Right cardiac atrium (tissue), 5 donors: ENCODE data around the gene CCN2. TPM values are rescaled to one million over a fixed set of nuclear protein-coding genes. Genes with fewer than 3 reads are reported as not detected.
A peak's percentile ranks its signal among the peaks of the same experiment; 100 is the strongest.

Source experiments
- ATAC-seq, 2 donors: fragments of 200-7000 bp; cut with Tn5 transposase; one replicate each; pipeline versions ENCODE4 v1.8.0 to v1.9.1; 2020; ENCODE audit warnings: moderate library complexity in 2 of 2, mild to moderate bottlenecking in 1 of 2
- DNase-seq, 3 donors: peaks; one replicate each; pipeline ENCODE4 v3.0.0-alpha.2; 2020
- H3K27ac ChIP-seq: one replicate; pipeline ENCODE4 v1.5.1; 2013; ENCODE audit warnings: mild to moderate bottlenecking, low read length, control low read depth, moderate library complexity
- H3K27me3 ChIP-seq: one replicate; pipeline ENCODE4 v1.6.1; 2013; ENCODE audit not compliant: control insufficient read depth, insufficient read depth
- H3K4me1 ChIP-seq: one replicate; pipeline ENCODE4 v1.6.1; 2013; ENCODE audit warnings: low read length; ENCODE audit not compliant: control insufficient read depth, insufficient read depth
- H3K4me3 ChIP-seq: one replicate; pipeline ENCODE4 v1.5.1; 2013; ENCODE audit warnings: low read length, control low read depth
- H3K9me3 ChIP-seq: one replicate; pipeline ENCODE4 v1.6.1; 2013; ENCODE audit warnings: low read length; ENCODE audit not compliant: control insufficient read depth
- WGBS: extraction: QIAGEN DNeasy Blood & Tissue Kit; methylation state at CpG from one replicate; pipeline ENCODE4 v1.1.7; 2013; 5-methylcytosine and 5-hydroxymethylcytosine counted together
- intact Hi-C, 4 donors: fragments of 100-400 bp; cut with DNase I; formaldehyde crosslinking; loops; one replicate each; pipeline versions ENCODE4 v1.11.0 to v1.14.0; 2022 to 2023
- polyA plus RNA-seq: library from polyadenylated mRNA; stranded (reverse); fragments of 200-250 nt; gene quantifications from one replicate; pipeline ENCODE4 v1.2.3, GENCODE V29; 2013
- total RNA-seq, 4 donors: library from RNA; stranded (reverse); fragmentation: NEBNext Ultra II Directional; extraction: Animal tissue kit (Norgen Biotek cat#: 25700); gene quantifications; one replicate each; pipeline ENCODE4 v1.2.1, GENCODE V29; 2021
- donor health status: healthy with polysubstance abuse.
- donor health status: DM: no; HTN: yes; CAD: no.
- donor health status: DM: no; HTN: no; CAD: no.
- donor health status: DM: no; HTN: yes; CAD: no; lungs with severe emphysema.
- donor health status: DM: yes; HTN: yes; CAD: no.

Gene CCN2
- total and polyA plus RNA-seq, 5 donors, result 35.8 to 602 (median 65.3) TPM

DNA sequence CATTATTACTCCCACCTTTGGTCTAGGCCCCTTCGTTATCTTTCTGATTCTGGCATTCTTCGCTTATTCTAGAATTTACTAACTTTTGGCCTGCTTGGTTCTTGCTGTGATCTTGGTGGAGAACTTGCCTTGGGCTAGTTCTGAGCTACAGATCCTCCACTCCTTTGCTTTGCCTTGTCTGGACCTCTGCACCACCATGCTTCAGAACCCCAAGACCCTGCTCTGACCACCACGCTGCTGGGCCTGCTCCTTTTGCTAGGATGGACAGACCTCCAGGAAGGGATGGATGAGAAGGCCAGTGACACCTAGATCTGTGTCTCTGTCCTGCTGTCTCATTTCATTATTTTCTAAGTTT lies 30.4 kb upstream of the CCN2 start:
- Histone ChIP-seq H3K9me3 (no peaks in the 10 kb centered on the region), H3K27me3 (no peaks in the 10 kb centered on the region), H3K4me1 (no peaks in the 10 kb centered on the region), H3K27ac (no peak overlapping the region), H3K4me3 (no peak overlapping the region)
- 96% methylated on average over 3 of the region's 3 CpGs for WGBS
- intact Hi-C loops, result no loop called here
- DNase-seq (no peak), ATAC-seq (no peak)

DNA sequence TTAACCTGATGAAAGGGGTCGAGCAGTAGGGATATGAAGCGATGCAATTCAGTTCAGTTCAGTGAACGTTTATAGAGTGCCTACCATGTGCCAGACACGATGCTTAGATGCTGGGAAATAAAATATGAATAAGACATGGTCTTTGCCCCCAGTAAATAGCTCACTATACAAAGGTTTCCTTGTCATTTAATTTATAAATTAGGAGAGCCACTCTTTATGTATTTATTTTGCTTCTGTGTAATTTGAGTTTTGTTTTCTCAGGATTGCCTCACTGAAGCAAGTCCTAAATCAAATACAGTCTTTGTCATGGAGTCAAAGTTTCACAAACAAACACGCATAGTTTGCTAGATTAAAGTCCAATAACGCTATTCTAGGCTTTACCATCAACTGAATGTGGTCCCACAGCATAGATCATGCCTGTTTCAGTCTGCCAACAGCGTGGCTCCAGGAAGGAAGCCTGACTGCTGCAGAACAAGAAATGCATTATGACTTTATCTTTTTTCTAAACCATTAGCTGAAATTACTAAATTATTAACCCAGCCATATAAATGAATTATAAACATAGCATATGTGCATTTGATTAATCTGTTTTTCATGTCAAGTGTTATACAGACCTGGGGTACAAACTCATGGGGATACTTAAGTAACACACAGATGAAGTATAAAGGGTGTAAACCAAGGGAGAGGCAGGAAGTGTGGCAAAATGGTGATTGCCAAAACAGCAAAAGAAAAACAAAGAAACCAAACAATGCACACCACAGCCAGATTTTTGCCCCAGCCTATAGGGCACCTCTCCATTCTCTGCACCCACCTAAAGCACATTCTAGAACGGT lies 29.8 kb upstream of the CCN2 start:
- ATAC-seq (peak in 1 of 2 donors; percentile 33), DNase-seq (no peak)
- intact Hi-C loops, result no loop called here
- 56% methylated on average over 8 of the region's 8 CpGs for WGBS
- H3K9me3 ChIP-seq, result no peaks in the 10 kb centered on the region
- no peaks in the 10 kb centered on the region for H3K4me1 ChIP-seq
- no peaks in the 10 kb centered on the region for H3K27me3 ChIP-seq
- no peak overlapping the region for H3K4me3 ChIP-seq
- no peak overlapping the region for H3K27ac ChIP-seq

GRCh38 chr6:131980338-131980790 lies 29.2 kb upstream of the CCN2 start:
- Histone ChIP-seq H3K4me1 (no peaks in the 10 kb centered on the region), H3K9me3 (no peaks in the 10 kb centered on the region), H3K27me3 (no peaks in the 10 kb centered on the region), H3K4me3 (no peak overlapping the region), H3K27ac (no peak overlapping the region)
- ATAC-seq, result no peak
- intact Hi-C loops, result no loop called here
- no peak for DNase-seq
- 94% methylated on average over 1 of the region's 1 CpG for WGBS

GRCh38 chr6:131979515-131980337 lies 28.6 kb upstream of the CCN2 start:
- no peak for DNase-seq
- WGBS, result 83% methylated on average over 5 of the region's 5 CpGs

GRCh38 chr6:131978522-131978921 lies 27.4 kb upstream of the CCN2 start:
- Histone ChIP-seq H3K27ac (no peak overlapping the region), H3K27me3 (no peaks in the 10 kb centered on the region), H3K9me3 (no peaks in the 10 kb centered on the region), H3K4me1 (no peaks in the 10 kb centered on the region), H3K4me3 (no peak overlapping the region)
- no peak for ATAC-seq
- 77% methylated on average over 3 of the region's 3 CpGs for WGBS
- intact Hi-C loops, result no loop called here
- DNase-seq, result no peak

More at GRCh38 chr6:131979515-131980337, 28.6 kb upstream of the CCN2 start:
- intact Hi-C loops, result no loop called here
- Histone ChIP-seq H3K4me1 (no peaks in the 10 kb centered on the region), H3K27me3 (no peaks in the 10 kb centered on the region), H3K27ac (no peak overlapping the region), H3K9me3 (no peaks in the 10 kb centered on the region), H3K4me3 (no peak overlapping the region)
- no peak for ATAC-seq

- Histone ChIP-seq H3K27ac (no peak overlapping the region), H3K4me3 (no peak overlapping the region), H3K9me3 (no peaks in the 10 kb centered on the region), H3K4me1 (no peaks in the 10 kb centered on the region), H3K27me3 (no peaks in the 10 kb centered on the region)
- intact Hi-C loops, result no loop called here
- 38% methylated on average over 6 of the region's 6 CpGs for WGBS
- no peak for DNase-seq
- peak; percentile 49 to 80 for ATAC-seq
Measured at GRCh38 chr6:131976545-131977061, 25.4 kb upstream of the CCN2 start.

- Histone ChIP-seq H3K4me3 (no peak overlapping the region), H3K9me3 (no peaks in the 10 kb centered on the region), H3K4me1 (no peaks in the 10 kb centered on the region), H3K27me3 (no peaks in the 10 kb centered on the region), H3K27ac (no peak overlapping the region)
- 60% methylated on average over 2 of the region's 2 CpGs for WGBS
- ATAC-seq (no peak), DNase-seq (no peak)
- intact Hi-C loops, result no loop called here
Measured at GRCh38 chr6:131972741-131973140, 21.6 kb upstream of the CCN2 start.

DNA sequence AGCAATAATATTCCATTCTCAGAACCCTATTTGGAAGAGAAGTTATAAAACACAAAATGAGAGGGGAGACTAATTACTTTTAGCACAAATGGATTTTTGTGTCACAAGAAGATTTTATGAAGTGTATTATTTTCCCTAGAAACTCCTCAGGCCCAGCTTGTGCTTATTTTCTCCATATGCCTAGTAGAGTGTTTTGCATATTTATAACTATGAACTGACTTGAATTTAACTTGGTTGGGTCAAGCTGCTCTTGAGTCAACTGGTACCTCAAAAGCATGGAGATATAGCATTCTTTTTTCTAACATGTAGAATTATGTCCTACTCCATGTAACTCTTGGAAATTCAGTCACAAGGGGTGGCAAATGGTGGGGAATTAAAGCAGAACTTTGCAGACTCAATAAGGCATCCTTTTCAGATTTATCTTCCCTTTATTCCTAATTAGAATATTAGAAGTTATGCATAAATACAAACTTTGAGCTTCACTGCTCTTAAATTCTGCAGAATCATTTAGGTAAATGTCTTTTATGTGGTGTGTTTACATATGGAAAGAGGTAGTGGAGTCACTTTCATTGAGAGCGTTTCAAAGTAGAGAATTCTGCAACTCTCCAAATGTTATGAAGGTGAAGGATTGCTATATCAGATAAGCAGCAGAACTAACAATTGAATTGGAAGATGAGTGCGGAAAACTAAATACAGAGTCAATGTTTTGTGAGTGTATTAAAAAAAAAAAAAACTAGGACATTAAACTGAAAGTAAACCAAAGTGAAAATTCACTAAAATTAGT lies 19.1 kb upstream of the CCN2 start:
- H3K27me3 ChIP-seq, result no peaks in the 10 kb centered on the region
- no peaks in the 10 kb centered on the region for H3K4me1 ChIP-seq
- intact Hi-C loops, result no loop called here
- WGBS, result 90% methylated on average over 2 of the region's 2 CpGs
- H3K9me3 ChIP-seq, result no peaks in the 10 kb centered on the region
- H3K27ac ChIP-seq, result no peak overlapping the region
- ATAC-seq (no peak), DNase-seq (no peak)
- H3K4me3 ChIP-seq, result no peak overlapping the region

DNA sequence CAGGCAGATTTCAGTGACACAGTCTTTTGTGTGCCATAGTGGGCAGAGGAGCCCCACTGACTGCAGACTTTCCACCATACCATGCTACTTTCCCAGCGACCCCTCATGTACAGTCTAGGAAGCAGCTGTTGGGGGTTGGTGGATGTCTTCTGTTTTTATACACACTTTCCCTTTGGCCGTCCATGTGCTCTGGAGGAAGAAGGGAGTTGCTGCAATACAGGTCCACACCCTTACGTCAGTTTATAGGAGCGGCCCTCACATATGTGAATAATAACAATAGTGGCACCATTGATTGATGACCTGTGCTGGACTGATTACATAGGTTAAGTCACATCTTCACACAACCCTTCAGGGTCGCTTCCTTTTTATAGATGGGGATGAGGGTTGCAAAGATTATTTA lies 17.5 kb upstream of the CCN2 start:
- Histone ChIP-seq H3K9me3 (no peaks in the 10 kb centered on the region), H3K4me1 (no peaks in the 10 kb centered on the region), H3K4me3 (no peak overlapping the region), H3K27ac (no peak overlapping the region), H3K27me3 (no peaks in the 10 kb centered on the region)
- ATAC-seq (no peak), DNase-seq (no peak)
- 91% methylated on average over 5 of the region's 5 CpGs for WGBS
- intact Hi-C loops, result loop anchor here in 1 of 4 donors (10.0 kb wide), 1 partner anchor 196 kb away; no protein-coding TSS in a partner anchor

GRCh38 chr6:131967948-131968347 lies 16.8 kb upstream of the CCN2 start:
- no peaks in the 10 kb centered on the region for H3K4me1 ChIP-seq
- H3K27me3 ChIP-seq, result no peaks in the 10 kb centered on the region
- intact Hi-C loops, result loop anchor here in 1 of 4 donors (10.0 kb wide), 1 partner anchor 197 kb away; no protein-coding TSS in a partner anchor
- H3K27ac ChIP-seq, result no peak overlapping the region
- ATAC-seq (peak in 1 of 2 donors; percentile 58), DNase-seq (no peak)
- no peaks in the 10 kb centered on the region for H3K9me3 ChIP-seq
- no peak overlapping the region for H3K4me3 ChIP-seq
- WGBS, result 70% methylated on average over 1 of the region's 1 CpG
